Psoas muscle (tissue), 8 donors: ENCODE measurements around the gene MRPS15. TPM values are rescaled to one million over a fixed set of nuclear protein-coding genes. Genes with fewer than 3 reads are reported as not detected.

Experiments used
- ATAC-seq, 4 donors: fragments of 200-7000 bp; cut with Tn5 transposase; one replicate each; pipeline ENCODE4 v1.9.1; 2020; ENCODE audit warnings: moderate library complexity in 3 of 4, mild to moderate bottlenecking in 2 of 4
- DNase-seq, 2 donors: peaks; one replicate each; pipeline ENCODE4 v3.0.0-alpha.2; 2020
- H3K27ac ChIP-seq: fragments of 200-600 bp; one replicate; pipeline ENCODE4 v1.8.0; 2022
- H3K27me3 ChIP-seq, 3 donors: fragments of 200-600 bp in 1 of 3; one replicate each; pipeline versions ENCODE4 v1.6.1 to v1.8.0; 2013 to 2022; ENCODE audit warnings: low read length in 2 of 3, mild to moderate bottlenecking in 2 of 3, moderate library complexity in 1 of 3; ENCODE audit not compliant: insufficient read depth in 3 of 3
- H3K36me3 ChIP-seq, 2 donors: fragments of 200-600 bp in 1 of 2; one replicate each; pipeline versions ENCODE4 v1.6.1 to v1.8.0; 2013 to 2022; ENCODE audit warnings: low read depth in 1 of 2, mild to moderate bottlenecking in 1 of 2, moderate library complexity in 1 of 2; ENCODE audit not compliant: insufficient read depth in 1 of 2
- H3K4me1 ChIP-seq: fragments of 200-600 bp; one replicate; pipeline ENCODE4 v1.8.0; 2022
- H3K4me3 ChIP-seq: fragments of 200-600 bp; one replicate; pipeline ENCODE4 v1.8.0; 2022; ENCODE audit warnings: mild to moderate bottlenecking
- H3K9me3 ChIP-seq: fragments of 200-600 bp; one replicate; pipeline ENCODE4 v1.8.0; 2022
- WGBS, 3 donors: extraction: QIAGEN DNeasy Blood & Tissue Kit; methylation state at CpG; one replicate each; pipeline versions ENCODE4 v1.1.6 to v1.1.7; 2013; 5-methylcytosine and 5-hydroxymethylcytosine counted together
- intact Hi-C, 2 donors: fragments of 100-400 bp; cut with DNase I; formaldehyde crosslinking; loops; one replicate each; pipeline versions ENCODE4 v1.11.0 to v1.14.2; 2022
- polyA plus RNA-seq, 3 donors: library from polyadenylated mRNA; stranded (reverse); fragments of 200-250 nt; gene quantifications; one replicate each; pipeline ENCODE4 v1.2.3, GENCODE V29; 2013
- total RNA-seq, 4 donors: library from RNA; stranded (reverse); fragmentation: NEBNext Ultra II Directional in 2 of 4; extraction: Animal tissue kit (Norgen Biotek cat#: 25700) in 2 of 4; gene quantifications; one replicate each; pipeline versions ENCODE4 v1.2.1 to v1.2.4, GENCODE V29; 2021 to 2023
- TF ChIP-seq, protein P1 (sequence below): fragments of 200-600 bp; IDR thresholded peaks from one replicate; pipeline ENCODE4 v1.8.0; 2022; ENCODE audit warnings: antibody characterized with exemption
- donor health status: healthy with polysubstance abuse.
- donor health status: DM: no; HTN: no; CAD: no; lungs with moderate emphysema.
- donor health status: Bipolar disorder and iron deficiency.
- donor health status: healthy.
- donor health status: DM: yes; HTN: yes; CAD: no.
- donor health status: DM: no; HTN: no; CAD: no.
- donor health status: DM: no; HTN: no; CAD: no.
- donor health status: DM: yes; HTN: yes; CAD: no.

The MRPS15 gene
- total and polyA plus RNA-seq, 7 donors: 127 to 279 (median 141) TPM

DNA sequence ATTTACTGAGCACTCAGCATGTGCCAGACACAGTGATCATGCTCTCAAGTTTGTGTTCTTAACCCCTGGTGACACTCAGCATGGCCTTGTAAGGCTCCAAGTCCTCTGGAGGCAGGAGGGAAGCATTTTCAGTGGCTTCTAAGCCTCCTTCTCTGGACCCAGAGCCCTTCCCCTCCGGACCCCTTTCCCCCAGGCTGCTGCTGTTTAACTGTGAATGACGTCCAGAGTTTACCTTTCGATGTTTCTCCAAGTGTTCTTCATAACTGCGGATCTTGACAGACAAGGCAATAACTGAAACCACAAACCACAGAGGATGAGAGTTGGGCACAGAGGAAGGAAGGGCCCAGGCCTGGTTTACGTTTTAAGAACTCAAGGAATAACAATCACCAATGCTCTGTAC lies 6.5 kb downstream of the MRPS15 start:
- no peak overlapping the region for H3K4me3 ChIP-seq
- H3K27ac ChIP-seq: no peak overlapping the region
- ATAC-seq (no peak), DNase-seq (no peak)
- intact Hi-C loops: no loop called here
- H3K36me3 ChIP-seq: peaks cover 33 to 86% of the 10 kb centered on the region in 2 donors
- H3K9me3 ChIP-seq: no peaks in the 10 kb centered on the region
- WGBS, 3 donors: 82 to 89% (median 83%) methylated on average over 5 of the region's 5 CpGs
- peaks cover under 1% of the 10 kb centered on the region for H3K4me1 ChIP-seq
- H3K27me3 ChIP-seq: no peaks in the 10 kb centered on the region
- TF ChIP-seq, protein P1, sequence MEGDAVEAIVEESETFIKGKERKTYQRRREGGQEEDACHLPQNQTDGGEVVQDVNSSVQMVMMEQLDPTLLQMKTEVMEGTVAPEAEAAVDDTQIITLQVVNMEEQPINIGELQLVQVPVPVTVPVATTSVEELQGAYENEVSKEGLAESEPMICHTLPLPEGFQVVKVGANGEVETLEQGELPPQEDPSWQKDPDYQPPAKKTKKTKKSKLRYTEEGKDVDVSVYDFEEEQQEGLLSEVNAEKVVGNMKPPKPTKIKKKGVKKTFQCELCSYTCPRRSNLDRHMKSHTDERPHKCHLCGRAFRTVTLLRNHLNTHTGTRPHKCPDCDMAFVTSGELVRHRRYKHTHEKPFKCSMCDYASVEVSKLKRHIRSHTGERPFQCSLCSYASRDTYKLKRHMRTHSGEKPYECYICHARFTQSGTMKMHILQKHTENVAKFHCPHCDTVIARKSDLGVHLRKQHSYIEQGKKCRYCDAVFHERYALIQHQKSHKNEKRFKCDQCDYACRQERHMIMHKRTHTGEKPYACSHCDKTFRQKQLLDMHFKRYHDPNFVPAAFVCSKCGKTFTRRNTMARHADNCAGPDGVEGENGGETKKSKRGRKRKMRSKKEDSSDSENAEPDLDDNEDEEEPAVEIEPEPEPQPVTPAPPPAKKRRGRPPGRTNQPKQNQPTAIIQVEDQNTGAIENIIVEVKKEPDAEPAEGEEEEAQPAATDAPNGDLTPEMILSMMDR: no peak

DNA sequence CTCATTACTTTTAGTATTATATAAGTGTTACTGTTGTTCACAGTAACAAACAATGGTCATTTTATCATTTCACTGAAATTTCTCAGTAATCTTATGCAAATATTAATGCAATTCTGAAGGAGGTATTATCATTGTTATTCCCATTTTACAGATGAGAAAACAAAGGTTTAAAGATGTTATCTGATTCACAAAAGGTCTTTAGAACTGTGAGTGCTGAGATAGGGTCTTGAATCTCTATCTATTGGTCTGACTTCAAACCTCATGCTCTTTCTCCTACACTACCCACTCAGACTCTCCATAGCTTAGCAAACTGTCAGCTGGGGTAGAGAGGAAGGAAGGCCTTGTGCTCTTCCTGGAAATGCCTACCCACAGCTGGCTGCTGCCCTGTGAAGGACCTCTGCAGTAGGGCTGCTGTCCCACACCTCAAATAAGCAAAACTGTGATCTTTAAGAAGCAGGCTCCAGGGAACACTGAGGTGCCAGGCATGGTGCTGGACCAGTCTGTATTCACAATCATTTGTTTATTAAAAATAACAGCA lies 7.7 kb downstream of the MRPS15 start:
- no peak overlapping the region for H3K4me3 ChIP-seq
- DNase-seq: no peak
- H3K9me3 ChIP-seq: no peaks in the 10 kb centered on the region
- TF ChIP-seq, protein P1: no peak
- H3K36me3 ChIP-seq: peaks cover 28 to 75% of the 10 kb centered on the region in 2 donors
- H3K27ac ChIP-seq: no peak overlapping the region
- no peaks in the 10 kb centered on the region for H3K4me1 ChIP-seq
- H3K27me3 ChIP-seq: no peaks in the 10 kb centered on the region
- ATAC-seq: no peak
- intact Hi-C loops: no loop called here

DNA sequence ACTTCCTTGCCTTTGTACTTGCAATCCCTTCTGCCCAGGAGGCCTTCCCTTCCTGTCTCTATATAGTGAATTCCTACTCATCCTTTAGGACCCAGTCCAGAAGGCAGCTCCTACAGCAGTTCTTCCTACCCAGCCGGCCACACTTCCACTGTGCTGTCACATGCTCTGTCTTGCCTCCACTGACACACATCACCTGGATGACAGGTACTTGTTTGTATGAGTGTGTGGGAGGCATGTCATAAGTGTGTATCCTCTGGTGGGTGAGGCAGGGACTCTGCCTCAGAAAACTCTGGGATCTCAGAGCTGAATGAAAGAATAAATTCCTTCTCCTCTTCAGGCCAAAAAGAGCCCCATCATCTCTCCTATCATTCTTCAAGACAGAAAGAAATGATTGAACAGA lies 8.8 kb downstream of the MRPS15 start:
- Histone ChIP-seq H3K27me3 (no peaks in the 10 kb centered on the region), H3K4me1 (no peaks in the 10 kb centered on the region), H3K9me3 (no peaks in the 10 kb centered on the region), H3K27ac (no peak overlapping the region), H3K4me3 (no peak overlapping the region), H3K36me3 (peaks cover 22 to 64% of the 10 kb centered on the region in 2 donors)
- DNase-seq (no peak), ATAC-seq (no peak)
- TF ChIP-seq, protein P1: no peak
- intact Hi-C loops: no loop called here
- 52 to 91% (median 77%) methylated on average over 1 of the region's 1 CpG for WGBS, 3 donors

DNA sequence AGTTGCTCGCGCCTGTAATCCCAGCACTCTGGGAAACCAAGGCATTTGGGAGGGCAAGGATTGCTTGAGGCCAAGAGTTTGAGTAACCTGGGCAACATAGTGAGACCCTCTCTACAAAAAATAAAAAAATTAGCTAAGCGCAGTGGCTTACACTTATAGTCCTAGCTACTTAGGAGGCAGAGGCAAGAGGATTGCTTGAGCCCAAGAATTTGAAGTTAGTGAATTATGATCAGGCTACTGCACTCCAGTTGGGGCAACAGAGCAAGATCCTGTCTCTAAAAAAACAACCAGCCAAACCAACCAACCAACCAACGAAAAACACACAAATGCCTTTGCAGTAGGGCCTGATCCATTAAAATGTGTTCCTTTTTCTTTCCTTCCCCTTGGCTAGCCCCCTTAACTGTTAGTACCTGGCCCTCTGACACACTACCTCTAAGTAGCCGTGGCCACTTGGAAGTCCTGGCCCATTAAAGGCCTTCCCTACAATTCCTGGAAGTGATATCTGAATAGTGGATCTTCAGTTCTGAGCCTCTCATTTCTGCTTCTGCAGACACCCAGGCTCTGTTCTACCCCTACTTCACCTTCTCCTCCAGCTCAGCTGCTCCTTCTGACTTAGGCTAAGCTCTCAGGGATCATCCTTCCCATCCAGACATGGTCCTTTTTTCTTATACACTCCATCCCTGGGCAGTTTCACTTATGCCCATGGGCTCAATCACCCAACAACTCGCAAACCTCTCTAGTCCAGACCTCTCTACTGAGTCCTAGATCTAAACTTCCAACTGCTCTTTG lies 10.4 kb downstream of the MRPS15 start:
- H3K36me3 ChIP-seq: peaks cover 22 to 48% of the 10 kb centered on the region in 2 donors
- H3K9me3 ChIP-seq: no peaks in the 10 kb centered on the region
- no peaks in the 10 kb centered on the region for H3K4me1 ChIP-seq
- DNase-seq: no peak
- no peak for ATAC-seq
- WGBS, 3 donors: 83 to 90% (median 87%) methylated on average over 6 of the region's 6 CpGs
- H3K4me3 ChIP-seq: no peak overlapping the region
- H3K27me3 ChIP-seq: no peaks in the 10 kb centered on the region
- TF ChIP-seq, protein P1: no peak
- H3K27ac ChIP-seq: no peak overlapping the region
- intact Hi-C loops: no loop called here
